GM15510 (cell line): ENCODE data around the gene STAT1.
A peak's percentile ranks its signal among the peaks of the same experiment; 100 is the strongest.

Experiments
- POLR2A ChIP-seq: IDR thresholded peaks from 3 replicates; pipeline ENCODE4 v1.6.1; 2011; ENCODE audit warnings: borderline replicate concordance; ENCODE audit not compliant: insufficient read length; ENCODE audit errors: extremely low read depth

STAT1 gene

GRCh38 chr2:191001032-191001431 lies 12.9 kb downstream of the STAT1 start:
- TF ChIP-seq POLR2A, result no peak

- TF ChIP-seq POLR2A, result no peak
Measured at GRCh38 chr2:190999949-191000665, 13.9 kb downstream of the STAT1 start.

- TF ChIP-seq POLR2A, result peak; percentile 6
Measured at GRCh38 chr2:190999058-190999457, 14.9 kb downstream of the STAT1 start.

- TF ChIP-seq POLR2A, result peak; percentile 9
Measured at GRCh38 chr2:190997526-190998113, 16.4 kb downstream of the STAT1 start.

GRCh38 chr2:190996947-190997346 lies 17.0 kb downstream of the STAT1 start:
- TF ChIP-seq POLR2A, result no peak

GRCh38 chr2:190996338-190996946 lies 17.5 kb downstream of the STAT1 start:
- peak; percentile 40 for TF ChIP-seq POLR2A

- TF ChIP-seq POLR2A, result peak; percentile 3
Measured at GRCh38 chr2:190995315-190995714, 18.7 kb downstream of the STAT1 start.

GRCh38 chr2:190994148-190994547 lies 19.8 kb downstream of the STAT1 start:
- TF ChIP-seq POLR2A, result no peak

- TF ChIP-seq POLR2A, result no peak
Measured at GRCh38 chr2:190993292-190993643, 20.7 kb downstream of the STAT1 start.

GRCh38 chr2:190990132-190990531 lies 23.8 kb downstream of the STAT1 start:
- no peak for TF ChIP-seq POLR2A

- no peak for TF ChIP-seq POLR2A
Measured at GRCh38 chr2:190988910-190989309, 25.1 kb downstream of the STAT1 start.

GRCh38 chr2:190987938-190988337 lies 26.0 kb downstream of the STAT1 start:
- no peak for TF ChIP-seq POLR2A

- TF ChIP-seq POLR2A, result no peak
Measured at GRCh38 chr2:190987116-190987515, 26.9 kb downstream of the STAT1 start.

GRCh38 chr2:190986221-190986953 lies 27.6 kb downstream of the STAT1 start:
- TF ChIP-seq POLR2A, result no peak

GRCh38 chr2:190984595-190984994 lies 29.4 kb downstream of the STAT1 start:
- TF ChIP-seq POLR2A, result no peak
